DMS 273 treated with DMSO at 0.1 percent for 48 hours (cell line): ENCODE data around the gene SCYL3.
"Not testable (repeated sequence)": the region's sequence is repeated elsewhere in the genome, so short reads cannot be mapped to it uniquely, and the experiment has no call there.

Experiments
- DNase-seq: peaks from one replicate; lab custom pipeline; 2025; lab: John Stamatoyannopoulos, UW

Gene SCYL3

DNA sequence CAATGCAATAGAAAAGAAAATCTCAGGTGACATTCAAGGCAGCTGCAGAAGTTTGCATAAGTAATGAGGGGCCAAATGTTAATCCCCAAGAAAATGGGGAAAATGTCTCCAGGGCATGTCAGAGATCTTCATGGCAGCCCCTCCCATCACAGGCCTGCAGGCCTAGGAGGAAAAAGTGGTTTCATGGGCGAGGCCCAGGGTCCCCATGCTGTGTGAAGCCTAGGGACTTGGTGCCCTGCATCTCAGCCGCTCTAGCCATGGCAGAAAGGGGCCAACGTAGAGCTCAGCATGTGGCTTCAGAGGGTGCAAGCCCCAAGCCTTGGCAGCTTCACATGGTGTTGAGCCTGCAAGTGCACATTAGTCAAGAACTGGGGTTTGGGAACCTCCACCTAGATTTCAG is 21.7 kb downstream of the SCYL3 start:
- not testable (repeated sequence) for DNase-seq

- DNase-seq, result no peak
These were observed 24.3 kb downstream of the SCYL3 start for GRCh38 chr1:169869426-169869825.

GRCh38 chr1:169868978-169869377 is 24.7 kb downstream of the SCYL3 start:
- no peak for DNase-seq

GRCh38 chr1:169867012-169867675 is 26.6 kb downstream of the SCYL3 start:
- no peak for DNase-seq

GRCh38 chr1:169866577-169866976 is 27.1 kb downstream of the SCYL3 start:
- no peak for DNase-seq

DNA sequence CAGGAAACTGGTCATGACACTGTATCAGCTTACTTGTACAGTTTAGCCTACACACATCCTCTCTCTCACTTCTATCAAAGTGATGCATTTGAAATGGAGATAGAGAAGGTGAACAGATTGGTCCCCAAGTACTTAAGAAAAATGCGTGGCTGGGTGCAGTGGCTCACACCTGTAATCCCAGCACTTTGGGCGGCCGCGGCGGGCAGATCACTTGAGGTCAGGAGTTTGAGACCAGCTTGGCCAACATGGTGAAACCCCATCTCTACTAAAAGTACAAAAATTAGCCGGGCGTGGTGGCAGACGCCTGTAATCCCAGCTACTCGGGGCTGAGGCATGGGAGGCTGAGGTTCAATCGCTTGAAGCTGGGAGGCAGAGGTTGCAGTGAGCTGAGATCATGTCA is 29.2 kb downstream of the SCYL3 start:
- not testable (repeated sequence) for DNase-seq

GRCh38 chr1:169860750-169861149 is 32.9 kb downstream of the SCYL3 start:
- DNase-seq, result no peak

GRCh38 chr1:169860187-169860586 is 33.5 kb downstream of the SCYL3 start:
- no peak for DNase-seq

GRCh38 chr1:169859001-169859400 is 34.7 kb downstream of the SCYL3 start:
- DNase-seq, result no peak

GRCh38 chr1:169858467-169858866 is 35.2 kb downstream of the SCYL3 start:
- DNase-seq, result no peak

DNA sequence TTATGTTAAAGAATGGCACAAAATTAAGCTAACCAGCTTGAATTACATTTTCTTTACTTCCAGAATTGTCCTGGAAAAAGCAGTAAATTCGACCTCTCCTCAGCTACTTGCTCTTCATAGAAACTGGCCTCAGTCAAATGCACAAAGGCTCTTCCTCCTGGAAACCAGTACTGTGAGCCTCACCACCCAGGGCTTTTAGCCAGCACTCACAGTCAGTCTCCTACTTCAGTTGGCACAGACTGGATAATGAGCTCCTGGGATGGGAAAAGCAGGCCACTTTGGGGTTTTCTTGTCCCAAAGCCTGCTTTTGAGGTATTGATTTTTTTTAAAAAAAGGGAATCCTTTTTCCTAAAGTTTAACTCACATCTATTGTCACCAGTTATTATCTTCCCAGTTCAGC is 40.4 kb downstream of the SCYL3 start:
- no peak for DNase-seq

DNA sequence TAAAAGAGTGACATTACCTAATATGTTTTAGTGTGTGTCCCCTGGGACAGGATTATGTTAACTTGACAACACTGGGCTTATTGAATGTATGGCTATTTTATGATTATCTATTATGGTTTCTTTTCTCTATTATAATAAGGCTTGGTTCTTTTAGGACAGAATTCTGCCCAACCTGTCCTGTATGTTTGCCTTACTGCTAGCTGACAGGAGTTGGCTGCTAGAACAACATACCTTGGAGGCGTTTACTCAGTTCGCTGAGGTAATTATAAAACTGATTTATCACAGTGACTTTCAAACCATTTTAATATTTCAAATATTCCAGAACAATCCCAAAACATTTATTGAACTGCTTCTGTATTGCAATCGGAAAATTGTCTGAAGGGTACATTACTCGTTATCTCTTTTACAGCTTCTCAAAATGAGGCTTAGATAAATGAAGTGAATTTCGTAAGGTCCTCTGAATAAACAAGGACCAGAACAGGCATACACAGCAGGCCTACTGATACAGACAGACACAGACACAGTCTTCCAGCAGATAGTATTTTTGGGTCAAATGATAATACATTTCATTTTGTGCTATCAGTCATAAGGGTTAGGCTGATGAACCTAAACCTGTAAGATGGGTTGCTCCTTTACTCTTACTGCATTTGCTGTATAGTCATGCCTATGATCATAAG is 44.2 kb downstream of the SCYL3 start:
- no peak for DNase-seq

GRCh38 chr1:169848456-169848855 is 45.2 kb downstream of the SCYL3 start:
- DNase-seq, result no peak

DNA sequence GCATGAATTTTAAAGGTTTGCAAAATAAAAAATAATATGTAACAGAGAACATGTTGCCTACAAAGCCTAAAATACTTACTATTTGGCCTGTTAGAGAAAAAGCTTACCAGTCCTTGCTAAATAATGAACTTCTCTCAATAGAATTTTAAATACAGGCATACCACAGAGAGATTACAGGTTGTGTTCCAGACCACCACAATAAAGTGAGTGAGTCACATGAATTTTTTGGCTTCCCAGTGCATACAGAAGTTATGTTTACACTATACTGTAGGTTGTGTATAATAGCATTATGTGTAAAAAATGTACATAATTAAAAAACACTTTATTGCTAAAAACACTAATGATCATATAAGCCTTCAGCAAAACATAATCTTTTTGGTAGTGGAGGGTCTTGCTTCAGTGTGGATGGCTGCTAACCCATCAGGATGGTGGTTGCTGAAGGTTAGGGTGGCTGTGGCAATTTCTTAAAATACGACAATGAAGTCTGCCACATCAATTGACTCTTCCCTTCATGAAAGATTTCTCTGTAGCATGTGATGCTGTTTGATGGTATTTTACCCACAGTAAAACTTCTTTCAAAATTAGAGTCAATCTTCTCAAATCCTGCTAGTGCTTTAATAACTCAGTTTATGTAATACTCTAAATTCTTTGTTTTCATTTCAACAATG is 48.6 kb downstream of the SCYL3 start:
- no peak for DNase-seq

DNA sequence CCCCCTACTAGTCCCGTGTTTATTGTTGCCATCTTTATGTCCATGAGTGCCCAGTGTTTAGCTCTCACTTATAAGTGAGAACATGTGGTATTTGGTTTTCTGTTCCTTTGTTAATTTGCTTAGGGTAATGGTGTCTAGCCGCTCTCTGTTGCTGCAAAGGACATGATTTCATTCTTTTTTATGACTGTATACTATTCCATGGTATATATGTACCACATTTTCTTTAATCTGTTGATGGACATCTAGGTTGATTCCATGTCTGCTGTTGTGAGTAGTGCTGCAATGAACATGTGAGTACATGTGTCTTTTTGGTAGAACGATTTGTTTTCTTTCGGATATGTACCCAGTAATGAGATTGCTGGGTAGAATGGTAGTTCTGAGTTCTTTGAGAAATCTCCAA is 54.8 kb downstream of the SCYL3 start:
- DNase-seq, result no peak

DNA sequence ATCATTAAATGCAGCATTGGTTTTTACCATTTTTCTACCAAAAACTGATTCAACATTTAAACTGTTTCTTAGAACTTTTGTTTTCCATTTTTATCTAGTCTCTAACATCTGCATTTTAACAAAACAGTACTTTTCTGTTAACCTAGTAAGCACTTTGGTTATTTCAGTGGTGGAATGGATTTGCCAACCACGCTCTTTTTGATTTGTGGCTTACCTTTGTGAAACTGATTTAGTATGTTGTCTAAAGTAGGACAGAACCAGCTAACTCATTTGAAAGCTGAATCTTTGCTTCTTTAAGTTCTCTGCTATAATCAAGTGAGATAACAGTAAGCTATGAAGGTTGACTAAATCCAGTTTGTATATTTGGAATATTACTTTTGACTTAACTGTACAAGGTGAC is 57.5 kb downstream of the SCYL3 start:
- no peak for DNase-seq

GRCh38 chr1:169835647-169836046 is 58.0 kb downstream of the SCYL3 start:
- DNase-seq, result no peak

DNA sequence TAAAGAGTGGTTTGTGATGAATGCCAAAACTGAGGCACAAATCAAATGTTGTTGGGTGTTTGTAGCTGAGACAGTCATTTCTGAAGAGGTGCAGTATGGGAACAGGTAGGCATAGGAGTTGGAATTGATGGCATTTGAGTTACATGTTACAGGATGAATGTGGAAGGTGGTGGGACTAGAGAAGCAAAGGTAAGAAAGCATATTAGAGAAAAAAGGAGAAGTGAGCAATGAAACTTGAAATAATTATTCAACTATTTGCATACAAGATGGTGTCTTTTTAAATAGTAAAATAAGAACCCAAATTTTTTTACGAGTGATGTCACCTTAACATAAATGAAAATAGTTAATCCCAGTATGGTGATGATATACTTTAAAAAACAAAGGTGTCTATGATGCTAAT is 58.8 kb downstream of the SCYL3 start:
- no peak for DNase-seq

- DNase-seq, result no peak
These were observed 60.4 kb downstream of the SCYL3 start for GRCh38 chr1:169833179-169833901.

DNA sequence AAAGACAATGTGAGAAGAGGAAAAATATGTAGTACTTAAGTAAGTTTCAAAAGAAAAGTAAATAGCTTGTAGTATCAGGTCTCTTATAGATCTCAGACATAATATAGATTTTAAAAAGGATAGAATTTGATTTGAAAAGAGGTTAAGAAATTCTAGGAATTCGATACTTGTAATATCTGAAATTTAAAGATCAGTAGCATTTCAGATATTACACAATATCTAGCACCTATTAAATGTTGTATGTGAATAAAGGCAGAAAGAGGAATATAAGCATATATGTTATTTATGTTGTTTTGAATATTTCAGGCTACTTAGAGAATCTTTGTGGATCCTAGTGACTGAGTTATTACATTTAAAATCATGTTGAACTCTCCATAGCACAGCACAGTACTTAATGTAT is 64.0 kb downstream of the SCYL3 start:
- DNase-seq, result no peak

DNA sequence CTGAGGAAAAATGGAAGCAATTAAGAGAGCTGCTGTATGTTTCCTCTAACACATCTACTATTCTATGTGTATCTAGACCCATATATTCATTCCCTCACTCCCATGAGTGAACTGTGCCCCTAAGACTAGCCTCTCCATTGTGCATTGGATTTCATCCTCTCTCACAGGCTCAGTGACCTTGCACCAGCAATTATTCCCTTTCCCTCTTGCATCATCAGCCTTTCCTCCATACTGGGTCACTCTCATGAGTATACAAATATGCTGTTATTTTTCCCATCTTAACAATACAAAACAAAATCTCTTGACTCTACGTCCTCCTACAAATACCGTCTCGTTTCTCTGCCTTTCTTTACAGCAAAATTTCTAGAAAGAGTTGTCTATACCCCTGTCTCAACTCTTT is 69.5 kb downstream of the SCYL3 start:
- DNase-seq, result no peak

- no peak for DNase-seq
These were observed 72.2 kb downstream of the SCYL3 start for GRCh38 chr1:169821500-169821899.

DNA sequence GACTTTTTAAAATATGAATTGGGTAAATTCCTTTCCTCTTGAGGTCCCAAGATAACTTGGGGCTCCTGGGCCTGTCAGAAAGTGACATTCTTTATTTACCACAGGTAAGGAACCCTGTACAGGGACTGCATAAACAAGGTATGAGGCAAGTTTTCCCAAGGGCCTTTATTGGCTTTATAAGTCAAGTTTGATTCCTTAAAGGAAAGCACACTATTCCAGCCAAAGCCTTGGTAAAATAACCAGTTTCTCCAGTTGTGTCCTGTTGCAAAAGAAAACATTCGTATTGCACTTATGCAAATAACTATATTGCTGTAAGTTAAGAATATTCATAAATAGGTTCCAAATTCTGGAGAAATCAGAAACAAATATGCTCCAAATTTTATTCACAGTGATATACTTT is 77.1 kb downstream of the SCYL3 start:
- no peak for DNase-seq
